HG03342 (cell line): ENCODE measurements around the gene NCK1.
"Not testable (repeated sequence)": the region's sequence is repeated elsewhere in the genome, so short reads cannot be mapped to it uniquely, and the experiment has no call there.

Source experiments
- ATAC-seq: cut with Tn5 transposase; IDR thresholded peaks from one replicate; pipeline ENCODE4 v1.9.1; 2021; ENCODE audit warnings: mild to moderate bottlenecking, moderate library complexity; ENCODE audit not compliant: unreplicated experiment

The NCK1 gene

DNA sequence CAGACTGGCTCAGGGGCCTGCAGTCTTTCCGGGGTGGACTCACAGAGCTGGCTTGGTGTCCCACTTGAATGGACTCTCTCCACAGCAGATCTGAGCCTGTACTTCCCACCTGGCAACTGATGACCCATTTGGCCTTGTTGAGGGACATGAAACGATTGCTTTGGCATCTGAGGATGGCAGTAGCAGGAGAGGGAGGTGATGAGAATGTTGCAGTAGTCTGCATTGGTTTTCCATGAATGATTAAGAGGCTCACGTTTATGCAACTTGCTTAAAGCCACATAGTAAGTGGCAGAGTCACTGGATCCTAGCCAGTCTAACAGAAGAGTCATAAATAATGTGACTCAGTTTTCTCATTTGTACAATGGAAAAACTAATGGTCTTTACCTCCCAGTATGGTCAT lies 117.7 kb downstream of the NCK1 start:
- no peak for ATAC-seq

DNA sequence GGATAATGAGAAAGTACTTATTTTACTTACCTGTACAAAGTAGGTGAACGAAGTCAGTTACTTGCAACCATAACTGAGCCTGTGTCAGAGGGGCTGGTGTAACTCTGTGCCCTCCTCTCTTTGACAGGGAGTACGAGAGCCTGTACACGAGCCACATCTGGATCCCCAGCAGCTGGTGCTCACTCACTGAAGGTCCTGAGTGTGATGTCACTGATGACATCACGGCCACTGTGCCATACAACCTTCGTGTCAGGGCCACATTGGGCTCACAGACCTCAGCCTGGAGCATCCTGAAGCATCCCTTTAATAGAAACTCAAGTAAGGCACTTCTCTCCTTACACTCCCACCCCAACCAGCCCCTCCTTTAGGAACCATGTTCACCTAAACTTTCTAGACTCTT lies 120.0 kb downstream of the NCK1 start:
- ATAC-seq, result no peak

DNA sequence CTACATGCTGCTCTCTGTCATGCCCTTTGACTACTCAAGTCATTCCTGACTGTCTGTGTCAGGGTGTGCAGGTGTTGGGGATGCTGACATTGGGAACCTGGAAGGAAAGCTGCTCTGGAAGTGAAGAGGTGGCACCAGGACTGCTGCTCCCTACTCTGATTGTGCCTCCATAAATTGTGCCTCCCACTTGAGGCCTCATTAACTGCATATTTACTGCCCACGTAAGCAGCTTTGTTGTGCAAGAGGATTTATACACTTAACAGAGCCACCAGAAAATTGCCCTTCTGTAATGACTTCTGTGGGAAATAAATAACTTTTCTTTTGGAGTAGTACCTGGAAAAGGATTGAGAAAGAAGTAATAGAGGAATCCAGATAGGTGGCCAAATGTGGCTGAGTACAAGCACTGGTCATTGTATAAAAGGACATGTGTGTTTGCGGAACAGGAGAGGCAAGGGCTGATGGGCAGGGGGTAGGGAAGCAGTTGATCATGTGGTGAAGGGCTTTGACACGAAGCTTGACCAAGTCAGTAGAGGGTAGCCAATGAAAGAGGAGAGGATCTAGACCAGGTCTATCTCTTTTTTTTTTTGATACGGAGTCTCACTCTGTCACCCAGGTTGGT lies 120.6 kb downstream of the NCK1 start:
- ATAC-seq, result no peak

DNA sequence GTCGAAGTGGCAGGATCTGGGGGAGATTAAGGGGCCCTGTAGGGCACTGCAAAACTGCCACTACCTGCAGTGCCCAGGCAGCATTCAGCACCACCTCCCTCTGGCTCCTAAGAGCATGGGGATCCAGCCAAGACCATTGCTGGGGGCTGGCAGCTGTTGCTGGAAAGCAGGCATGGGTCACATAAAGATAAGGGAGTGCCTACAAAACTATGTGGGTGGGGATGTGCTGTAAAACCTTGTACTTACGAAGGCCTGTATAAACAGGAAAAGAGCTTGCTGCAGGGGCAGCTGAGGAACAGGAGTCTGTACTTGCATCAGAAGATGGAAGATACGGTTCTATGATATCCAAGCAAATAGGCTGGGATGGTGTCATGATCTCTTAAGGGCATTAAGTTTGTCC lies 122.8 kb downstream of the NCK1 start:
- no peak for ATAC-seq

DNA sequence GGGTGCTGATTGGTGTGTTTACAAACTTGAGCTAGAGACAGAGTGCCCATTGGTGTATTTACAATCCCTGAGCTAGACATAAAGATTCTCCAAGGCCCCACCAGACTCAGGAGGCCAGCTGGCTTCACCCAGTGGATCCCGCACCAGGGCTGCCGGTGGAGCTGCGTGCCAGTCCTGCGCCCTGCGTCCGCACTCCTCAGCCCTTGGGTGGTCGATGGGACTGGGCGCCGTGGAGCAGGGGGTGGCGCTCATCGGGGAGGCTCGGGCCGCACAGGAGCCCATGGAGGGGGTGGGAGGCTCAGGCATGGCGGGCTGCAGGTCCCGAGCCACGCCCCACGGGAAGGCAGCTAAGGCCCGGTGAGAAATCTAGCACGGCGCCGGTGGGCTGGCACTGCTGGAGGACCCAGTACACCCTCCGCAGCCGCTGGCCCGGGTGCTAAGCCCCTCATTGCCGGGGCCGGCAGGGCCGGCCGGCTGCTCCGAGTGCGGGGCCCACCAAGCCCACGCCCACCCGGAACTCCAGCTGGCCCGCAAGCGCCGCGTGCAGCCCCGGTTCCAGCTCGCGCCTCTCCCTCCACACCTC lies 125.5 kb downstream of the NCK1 start:
- ATAC-seq, result not testable (repeated sequence)

DNA sequence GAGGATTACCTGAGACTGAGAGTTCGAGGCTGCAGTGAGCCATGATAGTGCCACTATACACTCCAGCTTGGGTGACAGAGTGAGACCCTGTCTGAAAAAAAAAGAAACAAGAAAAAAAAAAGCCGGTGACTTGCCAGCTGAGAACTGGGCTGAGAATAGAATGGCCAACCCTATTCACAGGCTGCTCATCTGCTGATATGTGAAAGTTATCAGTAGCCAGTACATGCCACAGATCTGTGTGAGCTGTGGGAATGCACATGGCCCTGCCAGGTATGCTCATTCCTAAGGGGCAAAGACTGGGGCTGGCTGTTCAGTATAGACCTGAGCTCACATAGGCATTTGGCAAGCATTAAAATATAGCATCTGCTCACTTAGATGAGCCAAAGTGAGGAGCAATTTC lies 126.6 kb downstream of the NCK1 start:
- no peak for ATAC-seq

DNA sequence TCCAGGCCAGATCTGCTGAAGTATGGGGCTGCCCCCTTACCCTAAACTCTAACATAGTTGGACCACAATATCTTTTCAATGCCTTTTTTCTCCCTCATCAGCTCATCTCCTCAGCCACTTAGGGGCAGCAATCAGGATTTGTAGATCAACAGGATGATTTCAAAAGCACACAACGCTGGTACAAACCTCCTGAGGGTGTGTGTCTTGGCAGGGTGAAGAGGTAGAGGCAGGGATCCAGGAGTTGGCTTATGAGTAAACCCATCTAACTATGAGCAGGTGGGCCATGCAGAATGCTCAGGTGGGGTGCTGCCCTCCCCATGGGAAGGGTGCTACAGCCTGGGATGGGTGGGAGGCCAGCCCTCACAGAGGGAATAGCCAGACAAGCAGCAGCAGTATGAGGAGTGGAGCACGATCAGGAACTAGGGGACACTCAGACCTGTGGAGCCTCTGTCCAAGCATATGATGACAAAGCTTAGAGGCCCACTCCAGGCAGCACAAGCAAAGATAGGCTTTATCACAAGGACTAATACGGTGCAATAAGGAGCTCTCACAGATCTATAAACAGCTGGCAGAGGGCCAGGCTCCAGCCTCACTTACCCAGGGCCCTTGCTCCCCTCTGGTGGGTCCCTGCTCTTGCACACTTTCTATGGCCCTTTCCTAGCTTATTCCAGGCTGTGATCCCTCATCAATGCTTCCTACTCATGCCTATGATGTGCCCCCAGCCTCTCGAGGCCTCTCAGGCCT lies 127.9 kb downstream of the NCK1 start:
- ATAC-seq, result no peak

DNA sequence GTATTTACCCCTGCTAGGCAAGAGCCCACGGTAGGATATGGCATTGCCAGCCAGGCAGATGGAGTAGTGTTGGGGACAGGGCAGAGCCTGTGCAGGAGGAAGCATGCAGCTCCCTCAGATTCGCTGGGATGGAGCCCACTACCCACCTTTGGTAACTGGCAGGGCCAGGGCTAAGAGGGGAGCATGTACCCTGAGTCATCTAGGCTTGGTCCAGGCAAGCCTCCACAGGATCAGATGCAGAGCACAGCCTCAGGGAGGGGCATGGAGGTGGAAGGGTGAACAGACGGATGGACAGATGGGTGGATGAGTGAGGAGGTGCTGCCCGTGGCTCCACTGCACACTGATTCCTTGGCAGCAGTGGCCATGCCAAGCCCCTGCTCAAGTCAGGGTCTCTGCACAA lies 128.8 kb downstream of the NCK1 start:
- ATAC-seq, result no peak

DNA sequence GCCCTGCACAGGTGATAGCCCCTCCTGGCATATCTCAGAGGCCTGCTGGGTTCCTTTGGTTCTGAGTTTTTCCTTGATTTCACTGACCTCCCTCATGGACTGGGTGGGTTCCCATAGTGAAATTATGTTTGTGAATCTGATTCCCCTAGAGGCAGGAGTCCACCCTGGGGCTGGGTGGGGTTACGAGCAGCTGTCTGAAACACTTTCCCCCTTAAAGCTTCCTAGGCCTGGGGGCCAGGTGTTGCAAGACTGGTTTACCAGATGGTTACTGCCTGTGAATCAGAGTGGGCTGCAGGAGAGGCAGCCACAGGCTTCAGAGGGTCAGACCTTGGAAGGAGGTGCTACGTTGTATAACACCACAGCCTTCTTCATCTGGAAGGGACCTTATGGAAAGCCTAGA lies 130.1 kb downstream of the NCK1 start:
- no peak for ATAC-seq

DNA sequence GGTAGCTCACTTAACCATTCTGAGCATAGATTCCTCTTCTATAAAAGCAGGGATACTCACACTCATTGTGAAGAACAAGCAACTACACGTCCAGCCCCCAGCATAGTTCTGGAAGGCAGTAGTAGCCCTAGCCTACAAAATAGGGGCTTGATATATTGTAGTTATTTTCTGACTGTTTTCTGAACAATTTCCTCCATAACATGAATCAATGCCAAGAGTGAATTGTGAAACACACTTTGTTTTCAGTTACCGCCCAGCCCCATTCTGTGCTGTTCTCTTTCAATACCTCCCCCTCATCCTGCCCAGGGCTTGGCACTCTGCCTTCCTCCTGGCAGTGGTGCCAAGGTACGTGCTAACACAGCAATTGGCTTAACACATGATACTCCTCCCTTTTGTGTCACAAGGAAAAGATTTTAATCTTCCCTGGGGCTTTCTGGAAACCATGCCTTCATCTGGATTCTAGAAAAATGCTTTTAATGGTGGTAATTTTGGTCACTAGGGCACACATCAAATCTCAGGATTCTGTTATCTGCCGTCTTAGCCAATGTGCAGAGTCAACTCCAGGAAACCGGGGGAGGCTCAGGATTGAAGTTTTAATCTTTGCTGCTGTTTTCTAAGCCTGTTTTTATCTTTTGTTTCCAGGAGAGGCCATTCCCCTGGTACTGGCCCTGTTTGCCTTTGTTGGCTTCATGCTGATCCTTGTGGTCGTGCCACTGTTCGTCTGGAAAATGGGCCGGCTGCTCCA lies 132.9 kb downstream of the NCK1 start:
- no peak for ATAC-seq

DNA sequence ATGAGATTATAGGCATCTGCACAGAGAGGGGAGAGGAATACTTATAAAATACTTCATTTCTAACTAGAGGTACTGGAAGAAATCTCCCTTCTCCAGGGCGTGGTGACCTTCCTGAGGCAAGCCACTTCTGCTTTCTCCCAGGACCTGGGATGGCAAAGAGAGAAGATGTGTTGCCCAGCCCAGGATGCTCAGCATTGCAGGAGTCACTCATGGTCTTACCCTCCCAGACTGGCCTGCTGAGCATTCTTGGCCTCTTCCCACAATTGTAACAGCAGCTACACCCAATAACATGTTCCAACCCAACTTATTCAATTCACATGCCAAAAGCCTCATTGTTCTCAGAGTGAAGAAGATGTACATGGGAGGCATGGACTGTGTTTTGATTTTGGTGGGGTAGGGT lies 133.6 kb downstream of the NCK1 start:
- ATAC-seq, result no peak
